Gastroesophageal sphincter (tissue), 3 donors: Measurements from ENCODE around the gene CLSTN2.

ENCODE experiments used
- CTCF ChIP-seq, 4 experiments: fragments of 200-600 bp in 2 of 4; fragments of 450-650 bp in 2 of 4; sonication (generic) in 1 of 4; IDR thresholded peaks; one replicate each; pipeline ENCODE4 v1.5.1; 2017 to 2019; ENCODE audit warnings: antibody characterized with exemption in 4 of 4, mild to moderate bottlenecking in 2 of 4, moderate library complexity in 2 of 4
- POLR2A ChIP-seq, 2 donors: fragments of 450-650 bp; IDR thresholded peaks; one replicate each; pipeline ENCODE4 v1.6.1; 2017; ENCODE audit warnings: antibody characterized with exemption in 2 of 2, mild to moderate bottlenecking in 2 of 2, moderate library complexity in 1 of 2

DNA sequence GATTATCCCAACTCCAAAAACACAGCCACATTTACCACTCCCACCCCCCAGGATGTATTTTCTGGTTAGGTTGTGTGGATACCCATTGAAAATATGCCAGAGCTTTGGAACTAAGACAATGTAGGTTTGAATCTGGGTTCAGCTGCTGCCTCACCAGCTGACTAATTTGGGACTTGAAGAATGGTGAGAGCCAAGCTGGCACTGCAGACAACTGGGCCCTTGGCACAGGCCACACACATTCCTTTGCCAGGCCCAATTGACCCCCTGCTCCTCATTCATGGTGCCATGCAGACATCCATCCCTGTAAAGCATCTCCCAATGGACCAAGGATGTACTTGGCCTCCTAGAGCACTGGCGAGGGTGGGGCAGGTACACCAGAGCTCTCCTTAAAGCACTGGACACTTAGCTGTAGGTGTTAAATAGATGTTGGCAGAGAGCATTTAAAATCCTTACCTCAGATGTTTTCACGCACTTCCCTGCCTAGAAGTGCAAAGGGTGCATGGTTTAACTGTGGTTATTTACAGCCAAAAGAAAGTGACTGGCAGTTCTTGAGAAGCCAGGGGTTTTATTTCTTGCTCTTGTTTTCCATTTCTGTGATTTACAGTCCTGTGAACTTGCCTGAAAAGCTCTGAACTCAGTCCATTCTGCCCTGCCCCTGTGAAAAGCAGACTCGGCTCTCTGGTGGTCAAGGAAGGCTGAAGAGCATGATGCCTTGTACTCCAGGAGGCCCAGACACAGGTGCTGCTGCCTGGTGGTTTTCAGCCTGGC, 138.5 kb downstream of the CLSTN2 start:
- TF ChIP-seq CTCF (IDR thresholded peaks at IDR 0.05) (no peak), POLR2A (IDR thresholded peaks at IDR 0.05) (no peak)
